DND-41 (cell line): ENCODE results near the gene PTGES3L.

ENCODE experiments used
- ATAC-seq: fragments of 200-7000 bp; cut with Tn5 transposase; 3 replicates; pipeline ENCODE4 v1.9.1; 2021; ENCODE audit warnings: low read depth; ENCODE audit not compliant: insufficient read depth
- DNase-seq: peaks from one replicate; pipeline ENCODE4 v3.0.0-alpha.2; 2020
- H2AFZ ChIP-seq: 2 replicates; pipeline ENCODE4 v1.6.0; 2012; ENCODE audit warnings: low read depth, low read length
- H3K27ac ChIP-seq: 2 replicates; pipeline ENCODE4 v1.5.1; 2012; ENCODE audit warnings: low read length, inconsistent platforms
- H3K27me3 ChIP-seq: fragments of 200-600 bp; sonication (generic); 2 replicates; pipeline ENCODE4 v1.6.0; 2012; ENCODE audit warnings: low read length, mild to moderate bottlenecking, inconsistent platforms; ENCODE audit not compliant: insufficient read depth, poor library complexity
- H3K36me3 ChIP-seq: 2 replicates; pipeline ENCODE4 v1.5.1; 2012; ENCODE audit warnings: low read length, inconsistent platforms; ENCODE audit not compliant: insufficient read depth
- H3K4me1 ChIP-seq: 2 replicates; pipeline ENCODE4 v1.5.1; 2012; ENCODE audit warnings: mild to moderate bottlenecking, low read length; ENCODE audit not compliant: insufficient read depth
- H3K4me2 ChIP-seq: 2 replicates; pipeline ENCODE4 v1.6.0; 2012; ENCODE audit warnings: mild to moderate bottlenecking, moderate library complexity, low read length, inconsistent platforms; ENCODE audit not compliant: insufficient read depth
- H3K4me3 ChIP-seq, 2 experiments: fragments of 200-600 bp in 1 of 2; shearing (Covaris generic) in 1 of 2; 2 replicates each; pipeline ENCODE4 v1.5.1; 2012 to 2016; ENCODE audit warnings: inconsistent platforms in 2 of 2, low read length in 2 of 2, mild to moderate bottlenecking in 2 of 2, low read depth in 1 of 2, moderate library complexity in 1 of 2
- H3K79me2 ChIP-seq: 2 replicates; pipeline ENCODE4 v1.6.0; 2012; ENCODE audit warnings: low read length, inconsistent platforms; ENCODE audit not compliant: insufficient read depth
- H3K9ac ChIP-seq: 2 replicates; pipeline ENCODE4 v1.6.0; 2012; ENCODE audit warnings: low read depth, mild to moderate bottlenecking, inconsistent platforms, low read length, moderate library complexity
- H3K9me3 ChIP-seq: 2 replicates; pipeline ENCODE4 v1.5.1; 2012; ENCODE audit warnings: low read length, moderate library complexity, mild to moderate bottlenecking, inconsistent platforms; ENCODE audit not compliant: insufficient read depth, severe bottlenecking
- H4K20me1 ChIP-seq: 2 replicates; pipeline ENCODE4 v1.6.0; 2012; ENCODE audit warnings: low read length; ENCODE audit not compliant: insufficient read depth
- EZH2 ChIP-seq: IDR thresholded peaks from 3 replicates; pipeline ENCODE4 v1.6.1; 2012; ENCODE audit warnings: borderline replicate concordance, low read depth, mild to moderate bottlenecking, moderate library complexity, low read length, inconsistent platforms; ENCODE audit not compliant: severe bottlenecking
- TF ChIP-seq, protein P1 (sequence below): IDR thresholded peaks from 2 replicates; pipeline ENCODE4 v1.5.1; 2012; ENCODE audit warnings: borderline replicate concordance, low read length, moderate library complexity, mild to moderate bottlenecking; ENCODE audit not compliant: poor library complexity, severe bottlenecking; ENCODE audit errors: extremely low read depth

PTGES3L gene

DNA sequence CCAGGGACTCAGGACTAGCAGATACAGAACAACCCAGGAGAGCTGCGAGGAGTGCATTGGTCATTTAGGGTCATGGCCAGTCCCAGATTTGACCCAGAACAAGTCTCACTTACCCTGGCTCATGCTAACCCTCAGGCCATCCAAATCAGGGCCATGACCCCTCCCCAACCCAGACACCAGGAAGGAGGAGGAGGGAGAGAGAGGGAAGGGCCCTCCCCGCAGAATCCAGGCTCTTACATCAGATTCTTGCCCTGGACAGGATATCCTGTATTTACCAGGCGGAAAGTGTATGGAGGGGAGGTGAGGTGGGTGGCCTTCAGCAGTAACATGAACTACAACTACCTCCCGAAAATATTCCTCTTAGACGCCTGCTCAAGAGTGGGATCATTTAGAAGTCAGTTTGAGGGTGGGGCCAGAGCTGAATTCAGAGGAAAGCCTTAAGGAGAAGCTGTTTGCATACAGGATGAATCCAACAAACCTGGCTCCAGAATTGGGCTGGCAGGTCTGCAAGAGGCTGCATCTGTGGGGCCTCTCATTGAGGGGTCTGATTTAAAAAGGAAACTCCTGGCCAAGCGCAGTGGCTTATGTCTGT is 40.2 kb upstream of the PTGES3L start:
- no peak overlapping the region for H3K4me3 ChIP-seq

DNA sequence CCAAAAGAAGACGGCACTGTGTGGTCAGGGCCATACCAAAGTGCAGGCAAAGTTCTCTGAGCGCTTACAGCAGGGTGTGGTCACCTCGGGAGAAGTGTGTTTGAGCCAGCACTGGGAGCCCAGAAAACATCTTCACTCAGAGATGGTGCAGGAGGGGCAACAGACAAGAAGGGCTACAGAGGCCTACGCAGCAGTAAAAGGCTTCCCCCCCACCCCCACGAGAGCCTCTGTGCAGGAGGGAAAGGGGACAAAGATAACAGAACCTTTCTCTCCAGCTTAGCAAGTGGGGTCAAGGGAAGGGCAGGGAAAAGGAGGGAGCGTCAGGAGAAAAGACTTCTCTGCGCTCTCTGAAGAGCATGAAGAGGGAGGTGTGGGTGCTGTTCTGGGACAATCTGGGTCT is 39.5 kb upstream of the PTGES3L start:
- no peaks in the 10 kb centered on the region for H3K79me2 ChIP-seq
- peaks cover 5% of the 10 kb centered on the region; the same call in 1 of the 2 replicates for H3K36me3 ChIP-seq
- no peaks in the 10 kb centered on the region for H4K20me1 ChIP-seq
- peaks cover 6% of the 10 kb centered on the region for H3K27me3 ChIP-seq
- no peak for ATAC-seq
- no peak overlapping the region for H3K27ac ChIP-seq
- no peak overlapping the region for H3K4me2 ChIP-seq
- no peak overlapping the region for H3K9ac ChIP-seq
- H3K4me3 ChIP-seq = no peak overlapping the region
- no peaks in the 10 kb centered on the region for H3K9me3 ChIP-seq
- TF ChIP-seq, protein P1, sequence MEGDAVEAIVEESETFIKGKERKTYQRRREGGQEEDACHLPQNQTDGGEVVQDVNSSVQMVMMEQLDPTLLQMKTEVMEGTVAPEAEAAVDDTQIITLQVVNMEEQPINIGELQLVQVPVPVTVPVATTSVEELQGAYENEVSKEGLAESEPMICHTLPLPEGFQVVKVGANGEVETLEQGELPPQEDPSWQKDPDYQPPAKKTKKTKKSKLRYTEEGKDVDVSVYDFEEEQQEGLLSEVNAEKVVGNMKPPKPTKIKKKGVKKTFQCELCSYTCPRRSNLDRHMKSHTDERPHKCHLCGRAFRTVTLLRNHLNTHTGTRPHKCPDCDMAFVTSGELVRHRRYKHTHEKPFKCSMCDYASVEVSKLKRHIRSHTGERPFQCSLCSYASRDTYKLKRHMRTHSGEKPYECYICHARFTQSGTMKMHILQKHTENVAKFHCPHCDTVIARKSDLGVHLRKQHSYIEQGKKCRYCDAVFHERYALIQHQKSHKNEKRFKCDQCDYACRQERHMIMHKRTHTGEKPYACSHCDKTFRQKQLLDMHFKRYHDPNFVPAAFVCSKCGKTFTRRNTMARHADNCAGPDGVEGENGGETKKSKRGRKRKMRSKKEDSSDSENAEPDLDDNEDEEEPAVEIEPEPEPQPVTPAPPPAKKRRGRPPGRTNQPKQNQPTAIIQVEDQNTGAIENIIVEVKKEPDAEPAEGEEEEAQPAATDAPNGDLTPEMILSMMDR = no peak
- no peak for TF ChIP-seq EZH2
- H3K4me1 ChIP-seq = peaks cover 23% of the 10 kb centered on the region
- DNase-seq = no peak
- H2AFZ ChIP-seq = no peak overlapping the region

More for the DNA sequence above, 40.2 kb upstream of the PTGES3L start:
- no peak for DNase-seq
- no peak overlapping the region for H2AFZ ChIP-seq
- peaks cover 6% of the 10 kb centered on the region for H3K27me3 ChIP-seq
- no peak overlapping the region for H3K27ac ChIP-seq
- no peak overlapping the region for H3K4me2 ChIP-seq
- peaks cover 28% of the 10 kb centered on the region for H3K4me1 ChIP-seq
- ATAC-seq = no peak
- H3K36me3 ChIP-seq = 0 out of 2 replicates have a peak, but pooled peaks cover 3% of the 10 kb centered on the region
- TF ChIP-seq EZH2 = no peak
- TF ChIP-seq, protein P1 = no peak
- no peaks in the 10 kb centered on the region for H3K9me3 ChIP-seq
- no peak overlapping the region for H3K9ac ChIP-seq
- H4K20me1 ChIP-seq = no peaks in the 10 kb centered on the region
- no peaks in the 10 kb centered on the region for H3K79me2 ChIP-seq

DNA sequence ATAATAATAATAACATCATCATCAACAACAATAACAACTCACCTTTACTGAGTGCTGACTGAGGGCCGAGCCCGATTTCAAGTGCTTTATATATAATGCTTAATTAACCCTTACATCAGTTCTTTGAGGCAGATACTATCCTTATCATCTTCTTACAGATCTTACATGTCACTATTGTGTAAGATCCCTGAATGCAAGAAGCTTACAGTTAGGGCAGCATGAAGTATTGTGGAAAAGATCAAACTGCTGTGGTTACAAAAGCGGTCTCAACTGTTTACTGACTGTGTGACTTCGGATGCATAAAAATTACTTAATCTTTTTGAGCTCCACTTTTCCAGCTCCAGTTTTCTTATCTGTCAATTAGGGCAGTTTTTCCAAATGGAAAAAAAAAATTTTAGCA is 39.1 kb upstream of the PTGES3L start:
- peaks cover 20% of the 10 kb centered on the region for H3K4me1 ChIP-seq
- H3K27ac ChIP-seq = no peak overlapping the region

More for the DNA sequence above, 39.1 kb upstream of the PTGES3L start:
- peaks cover 6% of the 10 kb centered on the region for H3K27me3 ChIP-seq
- no peak overlapping the region for H3K9ac ChIP-seq
- no peak overlapping the region for H2AFZ ChIP-seq
- H3K9me3 ChIP-seq = no peaks in the 10 kb centered on the region
- no peak overlapping the region for H3K4me2 ChIP-seq
- ATAC-seq (no peak), DNase-seq (no peak)
- H4K20me1 ChIP-seq = no peaks in the 10 kb centered on the region
- H3K79me2 ChIP-seq = no peaks in the 10 kb centered on the region
- peaks cover 5% of the 10 kb centered on the region; the same call in 1 of the 2 replicates for H3K36me3 ChIP-seq
- H3K4me3 ChIP-seq = no peak overlapping the region
- TF ChIP-seq EZH2 = no peak
- TF ChIP-seq, protein P1 = no peak
